Epithelial cell of proximal tubule (primary cell): Measurements from ENCODE around the gene LAMB4. TPM values are rescaled to one million over a fixed set of nuclear protein-coding genes. Genes with fewer than 3 reads are reported as not detected.

ENCODE experiments used
- DNase-seq: peaks from one replicate; pipeline ENCODE4 v3.0.0-alpha.2; 2011; ENCODE audit warnings: low read depth
- H3K4me3 ChIP-seq: 2 replicates; pipeline ENCODE4 v1.5.1; 2011; ENCODE audit warnings: low read depth, mild to moderate bottlenecking, low read length
- total RNA-seq: library from RNA; depleted of rRNA; stranded (reverse); fragments of >200 nt; gene quantifications from 2 replicates; pipeline ENCODE4 v1.2.3, GENCODE V29; 2015
- TF ChIP-seq, protein P1 (sequence below): conservative IDR thresholded peaks from 2 replicates; pipeline ENCODE4 v1.5.1; 2012; ENCODE audit warnings: low read depth, mild to moderate bottlenecking, low read length

The LAMB4 gene
- total RNA-seq, 1 donor from 2014 or later: 0.46 TPM

DNA sequence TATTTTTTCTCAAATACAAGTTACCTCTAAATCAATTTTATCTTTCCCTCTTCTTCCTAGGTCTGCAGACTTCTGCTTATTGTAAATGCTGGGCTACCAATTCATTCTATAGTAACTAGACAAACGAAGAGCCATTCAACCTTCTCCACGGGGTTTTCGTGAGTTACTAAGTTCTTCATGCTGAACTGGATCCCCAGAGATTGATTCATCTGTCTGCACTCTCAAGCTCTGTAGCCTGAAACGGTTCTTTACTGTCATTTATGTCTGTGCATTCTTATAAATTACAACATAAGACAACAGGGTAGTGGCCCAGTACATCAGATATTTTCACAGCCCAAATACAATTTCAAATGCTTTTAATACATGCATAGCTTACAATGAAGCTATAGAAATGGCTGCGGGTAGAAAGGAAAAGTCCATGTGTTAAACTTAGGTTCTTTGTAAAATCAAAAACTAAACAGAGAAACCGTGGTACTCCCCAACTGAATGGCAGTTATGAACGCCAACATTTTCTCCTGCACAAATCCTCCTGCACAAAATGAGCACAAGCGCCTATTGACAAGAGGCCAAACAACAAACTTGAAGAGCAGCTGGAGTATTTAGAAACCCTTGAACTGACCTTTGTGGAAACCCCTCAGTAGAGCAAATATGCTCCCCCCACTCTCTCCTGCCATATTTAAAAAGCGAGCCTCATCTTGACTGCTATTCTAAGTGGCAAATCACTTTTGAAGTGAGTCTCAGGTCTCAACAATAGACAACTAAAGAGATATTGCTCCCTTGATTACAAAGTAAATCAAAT lies 147.9 kb downstream of the LAMB4 start:
- TF ChIP-seq, protein P1, sequence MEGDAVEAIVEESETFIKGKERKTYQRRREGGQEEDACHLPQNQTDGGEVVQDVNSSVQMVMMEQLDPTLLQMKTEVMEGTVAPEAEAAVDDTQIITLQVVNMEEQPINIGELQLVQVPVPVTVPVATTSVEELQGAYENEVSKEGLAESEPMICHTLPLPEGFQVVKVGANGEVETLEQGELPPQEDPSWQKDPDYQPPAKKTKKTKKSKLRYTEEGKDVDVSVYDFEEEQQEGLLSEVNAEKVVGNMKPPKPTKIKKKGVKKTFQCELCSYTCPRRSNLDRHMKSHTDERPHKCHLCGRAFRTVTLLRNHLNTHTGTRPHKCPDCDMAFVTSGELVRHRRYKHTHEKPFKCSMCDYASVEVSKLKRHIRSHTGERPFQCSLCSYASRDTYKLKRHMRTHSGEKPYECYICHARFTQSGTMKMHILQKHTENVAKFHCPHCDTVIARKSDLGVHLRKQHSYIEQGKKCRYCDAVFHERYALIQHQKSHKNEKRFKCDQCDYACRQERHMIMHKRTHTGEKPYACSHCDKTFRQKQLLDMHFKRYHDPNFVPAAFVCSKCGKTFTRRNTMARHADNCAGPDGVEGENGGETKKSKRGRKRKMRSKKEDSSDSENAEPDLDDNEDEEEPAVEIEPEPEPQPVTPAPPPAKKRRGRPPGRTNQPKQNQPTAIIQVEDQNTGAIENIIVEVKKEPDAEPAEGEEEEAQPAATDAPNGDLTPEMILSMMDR: no peak
- no peak for DNase-seq
- H3K4me3 ChIP-seq: no peak overlapping the region

DNA sequence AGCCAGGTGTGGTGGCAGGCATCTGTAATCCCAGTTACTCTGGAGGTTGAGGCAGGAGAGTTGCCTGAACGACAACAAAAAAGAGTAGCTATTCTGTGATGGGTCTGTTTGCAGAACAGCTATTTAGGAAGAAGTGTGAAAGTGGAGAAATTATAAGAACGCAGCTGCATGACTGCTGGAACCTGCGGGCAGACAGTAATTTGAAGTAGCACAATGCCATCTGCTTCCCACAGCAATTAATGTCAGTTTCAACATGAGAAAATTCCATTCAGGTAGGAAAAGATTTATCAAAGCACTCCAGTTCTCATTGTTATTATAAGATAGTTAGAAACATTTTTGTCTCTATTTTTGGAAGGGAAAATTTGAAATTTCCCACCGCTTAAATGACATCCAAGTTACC lies 148.7 kb downstream of the LAMB4 start:
- TF ChIP-seq, protein P1: no peak
- H3K4me3 ChIP-seq: no peak overlapping the region
- no peak for DNase-seq

DNA sequence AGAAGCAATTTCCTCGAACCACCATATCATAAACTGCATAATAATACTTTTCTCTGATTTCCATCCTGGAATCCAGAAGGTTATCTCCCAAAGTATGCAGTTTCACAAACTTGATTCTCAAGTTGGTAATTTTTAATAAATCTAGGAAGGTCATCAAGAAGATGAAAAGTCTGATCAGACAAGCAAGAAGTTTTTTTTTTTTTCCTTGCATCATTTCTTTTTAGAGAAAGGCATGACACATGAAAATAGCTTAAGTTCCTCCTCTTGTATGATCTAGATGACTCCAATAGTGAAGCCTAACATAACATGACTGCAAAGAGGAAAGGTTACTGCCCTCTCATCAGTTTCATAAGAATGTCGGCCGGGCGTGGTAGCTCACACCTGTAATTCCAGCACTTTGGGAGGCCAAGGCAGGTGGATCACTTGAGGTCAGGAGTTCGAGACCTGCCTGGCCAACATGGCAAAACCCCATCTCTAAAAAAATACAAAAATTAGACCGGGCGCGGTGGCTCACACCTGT lies 149.4 kb downstream of the LAMB4 start:
- TF ChIP-seq, protein P1: no peak
- no peak for DNase-seq

DNA sequence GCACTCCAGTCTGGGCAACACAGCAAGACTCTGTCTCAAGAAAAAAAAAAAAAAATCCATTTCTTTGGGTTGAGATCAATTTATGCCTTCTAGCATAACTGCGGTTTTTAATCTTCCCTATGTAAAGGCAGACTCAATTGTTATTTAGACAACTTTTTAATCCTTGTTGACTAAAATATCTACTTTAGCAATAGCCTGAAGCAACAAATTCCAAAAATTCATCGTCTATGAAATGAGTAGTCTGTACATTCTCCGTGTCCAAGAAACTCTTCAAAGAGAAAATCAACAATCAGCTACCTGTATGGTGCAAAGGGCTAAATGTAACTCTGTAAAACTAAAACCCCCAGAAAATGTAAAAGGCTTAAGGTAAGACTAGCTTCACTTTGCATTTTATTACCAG lies 150.0 kb downstream of the LAMB4 start:
- no peak for DNase-seq
- no peak overlapping the region for H3K4me3 ChIP-seq
- TF ChIP-seq, protein P1: no peak

More for the DNA sequence above, 149.4 kb downstream of the LAMB4 start:
- H3K4me3 ChIP-seq: no peak overlapping the region

DNA sequence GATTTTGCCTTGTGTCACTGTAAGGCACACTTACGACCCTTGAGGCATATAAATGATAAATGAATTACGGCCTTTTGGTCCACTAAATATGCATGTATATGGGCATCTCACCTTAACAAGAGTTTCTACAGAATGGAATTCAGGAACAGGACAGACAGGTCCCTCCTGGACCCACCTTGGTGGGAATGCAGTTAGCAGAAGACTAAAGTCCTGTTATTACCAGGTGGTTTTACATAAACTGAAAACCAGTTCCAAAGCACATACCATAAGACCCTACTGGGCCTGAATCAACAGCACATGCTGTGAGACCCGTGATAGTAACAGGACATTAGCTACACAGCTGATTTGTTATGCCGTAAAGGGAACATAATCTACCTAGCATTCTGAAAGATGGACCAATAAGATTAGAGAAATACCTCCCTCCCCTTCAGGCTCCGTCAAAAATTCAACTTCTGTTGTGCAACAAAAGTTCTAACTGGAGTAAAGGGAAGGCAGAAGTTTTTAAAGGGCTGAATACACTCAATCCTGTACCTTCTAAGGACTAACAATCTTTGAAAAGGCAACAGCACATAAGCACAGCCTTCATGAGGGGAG lies 151.2 kb downstream of the LAMB4 start:
- no peak for DNase-seq
- TF ChIP-seq, protein P1: no peak
- H3K4me3 ChIP-seq: no peak overlapping the region

DNA sequence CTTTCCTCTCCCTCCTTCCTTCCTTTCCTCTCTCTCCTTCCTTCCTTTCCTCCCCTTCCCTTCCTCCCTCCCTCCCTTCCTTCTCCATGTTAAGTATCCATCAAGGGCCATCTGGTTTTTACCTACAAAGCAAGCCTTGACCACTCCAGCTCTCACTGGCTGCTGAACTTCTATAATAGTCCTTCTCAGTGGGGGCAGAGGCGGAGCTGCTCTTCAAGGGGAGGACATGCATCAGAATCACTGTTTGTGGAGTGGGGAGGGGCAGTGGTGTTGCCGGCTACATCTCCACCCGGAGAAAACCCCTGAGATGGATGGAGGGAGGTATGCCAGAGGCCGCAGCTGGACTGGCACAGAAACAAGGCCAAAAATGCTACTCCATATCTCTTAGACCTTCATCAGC lies 153.1 kb downstream of the LAMB4 start:
- TF ChIP-seq, protein P1: no peak
- DNase-seq: no peak
- H3K4me3 ChIP-seq: no peak overlapping the region
